Measurements from ENCODE around the gene CACNA1C. TPM values are rescaled to one million over a fixed set of nuclear protein-coding genes. Genes with fewer than 3 reads are reported as not detected.
A peak's percentile ranks its signal among the peaks of the same experiment; 100 is the strongest.
"Not testable (repeated sequence)": the region's sequence is repeated elsewhere in the genome, so short reads cannot be mapped to it uniquely, and the experiment has no call there.

CACNA1C gene
- total RNA-seq, 1 donor, result 16.6 TPM

GRCh38 chr12:2119266-2119665, 66.5 kb downstream of the CACNA1C start:
- H3K4me3 ChIP-seq (ENCODE audit: low read depth, low read length), result no peak overlapping the region
- no peak for TF ChIP-seq CTCF (IDR thresholded peaks at IDR 0.05; ENCODE audit: insufficient read depth, low read length)
- DNase-seq (ENCODE audit: low read depth), result peak; percentile 15

GRCh38 chr12:2120982-2121758, 68.4 kb downstream of the CACNA1C start:
- no peak for DNase-seq (ENCODE audit: low read depth)
- H3K4me3 ChIP-seq (ENCODE audit: low read depth, low read length), result no peak overlapping the region
- no peak for TF ChIP-seq CTCF (IDR thresholded peaks at IDR 0.05; ENCODE audit: insufficient read depth, low read length)

- no peak for DNase-seq (ENCODE audit: low read depth)
- TF ChIP-seq CTCF (IDR thresholded peaks at IDR 0.05; ENCODE audit: insufficient read depth, low read length), result no peak
- no peak overlapping the region for H3K4me3 ChIP-seq (ENCODE audit: low read depth, low read length)
Observed at GRCh38 chr12:2124466-2125023, 71.8 kb downstream of the CACNA1C start.

- TF ChIP-seq CTCF (IDR thresholded peaks at IDR 0.05; ENCODE audit: insufficient read depth, low read length), result no peak
- no peak overlapping the region for H3K4me3 ChIP-seq (ENCODE audit: low read depth, low read length)
- DNase-seq (ENCODE audit: low read depth), result no peak
Observed at GRCh38 chr12:2125651-2126522, 73.1 kb downstream of the CACNA1C start.

GRCh38 chr12:2126676-2127406, 74.1 kb downstream of the CACNA1C start:
- no peak for DNase-seq (ENCODE audit: low read depth)
- no peak overlapping the region for H3K4me3 ChIP-seq (ENCODE audit: low read depth, low read length)
- no peak for TF ChIP-seq CTCF (IDR thresholded peaks at IDR 0.05; ENCODE audit: insufficient read depth, low read length)

- no peak for TF ChIP-seq CTCF (IDR thresholded peaks at IDR 0.05; ENCODE audit: insufficient read depth, low read length)
- DNase-seq (ENCODE audit: low read depth), result peak; percentile 70
- H3K4me3 ChIP-seq (ENCODE audit: low read depth, low read length), result no peak overlapping the region
Observed at GRCh38 chr12:2129076-2129475, 76.3 kb downstream of the CACNA1C start.

GRCh38 chr12:2135661-2136418, 83.1 kb downstream of the CACNA1C start:
- H3K4me3 ChIP-seq (ENCODE audit: low read depth, low read length); DNase-seq (ENCODE audit: low read depth): not testable (repeated sequence)

All from fibroblast of the aortic adventitia (primary cell).